Activated CD4-positive, CD25-positive, alpha-beta regulatory T cell treated with anti-CD3 and anti-CD28 coated beads, Interleukin-2, amount 50 U/mL, for 72 hours (primary cell): ENCODE measurements around the gene DAPK2.
A peak's percentile ranks its signal among the peaks of the same experiment; 100 is the strongest.
"Not testable (repeated sequence)": the region's sequence is repeated elsewhere in the genome, so short reads cannot be mapped to it uniquely, and the experiment has no call there.

Source experiments
- DNase-seq: peaks from one replicate; pipeline ENCODE4 v3.0.0; 2021

Gene DAPK2

GRCh38 chr15:63970621-63971426 lies 75.5 kb downstream of the DAPK2 start:
- no peak for DNase-seq

GRCh38 chr15:63969652-63970421 lies 76.4 kb downstream of the DAPK2 start:
- no peak for DNase-seq

- DNase-seq = no peak
Measured at GRCh38 chr15:63968700-63969099, 77.6 kb downstream of the DAPK2 start.

GRCh38 chr15:63968122-63968524 lies 78.2 kb downstream of the DAPK2 start:
- no peak for DNase-seq

GRCh38 chr15:63967616-63968015 lies 78.7 kb downstream of the DAPK2 start:
- DNase-seq = no peak

GRCh38 chr15:63962947-63963721 lies 83.2 kb downstream of the DAPK2 start:
- DNase-seq = not testable (repeated sequence)

GRCh38 chr15:63953524-63953923 lies 92.8 kb downstream of the DAPK2 start:
- no peak for DNase-seq

- no peak for DNase-seq
Measured at GRCh38 chr15:63950911-63951481, 95.3 kb downstream of the DAPK2 start.

- DNase-seq = no peak
Measured at GRCh38 chr15:63948971-63949370, 97.3 kb downstream of the DAPK2 start.

- DNase-seq = no peak
Measured at GRCh38 chr15:63948436-63948835, 97.8 kb downstream of the DAPK2 start.

GRCh38 chr15:63947228-63947627 lies 99.1 kb downstream of the DAPK2 start:
- no peak for DNase-seq

- DNase-seq = no peak
Measured at GRCh38 chr15:63946524-63947065, 99.7 kb downstream of the DAPK2 start.

GRCh38 chr15:63945838-63946298 lies 100.4 kb downstream of the DAPK2 start:
- DNase-seq = no peak

- DNase-seq = peak; percentile 71
Measured at GRCh38 chr15:63945007-63945788, 101.1 kb downstream of the DAPK2 start.

- no peak for DNase-seq
Measured at GRCh38 chr15:63944681-63944955, 101.7 kb downstream of the DAPK2 start.

GRCh38 chr15:63943829-63944680 lies 102.2 kb downstream of the DAPK2 start:
- DNase-seq = no peak

- no peak for DNase-seq
Measured at GRCh38 chr15:63942486-63943365, 103.6 kb downstream of the DAPK2 start.

GRCh38 chr15:63941698-63942465 lies 104.4 kb downstream of the DAPK2 start:
- DNase-seq = no peak

GRCh38 chr15:63940966-63941620 lies 105.2 kb downstream of the DAPK2 start:
- DNase-seq = no peak
